ENCODE results near the gene FBXL4. TPM values are rescaled to one million over a fixed set of nuclear protein-coding genes. Genes with fewer than 3 reads are reported as not detected.

The FBXL4 gene
- polyA plus RNA-seq, 1 donor (not counting 4 experiments of a cell fraction or from before 2014, with no cell fraction given) = 19.9 TPM

- H3K79me2 ChIP-seq (ENCODE audit: control insufficient read depth, insufficient read depth, low read length) = peaks cover 33% of the 10 kb centered on the region
- H3K27me3 ChIP-seq (ENCODE audit: control insufficient read depth, extremely low read depth, insufficient read depth, low read length) = no peaks in the 10 kb centered on the region
- no peaks in the 10 kb centered on the region for H3K9me1 ChIP-seq (ENCODE audit: control insufficient read depth, extremely low read depth, insufficient read depth, low read length)
- no peaks in the 10 kb centered on the region for H3K4me1 ChIP-seq (ENCODE audit: control insufficient read depth, extremely low read depth, insufficient read depth, low read length)
- no peak for DNase-seq (ENCODE audit: low read depth, low spot score)
- dilution Hi-C loops (cut with MboI; ENCODE audit: extremely low pct_ligation_motif_present, low sequenced_read_pairs) = no loop called here
- TF ChIP-seq CTCF (optimal IDR thresholded peaks at IDR 0.05 in 1 of 3, IDR thresholded peaks at IDR 0.05 in 1 of 3, conservative IDR thresholded peaks at IDR 0.05 in 1 of 3; ENCODE audit: extremely low read depth in 1 of 3, insufficient read depth in 2 of 3, low read length in 3 of 3) (no peak), EZH2 (IDR thresholded peaks at IDR 0.05; ENCODE audit: low read length) (no peak)
- peak overlapping the region; percentile 90 for H2AFZ ChIP-seq (ENCODE audit: control insufficient read depth, low read length)
- peak overlapping the region; percentile 85 for H3K27ac ChIP-seq (ENCODE audit: control insufficient read depth, insufficient read depth, low read length)
- FAIRE-seq = no peak
- no peaks in the 10 kb centered on the region for H4K20me1 ChIP-seq (ENCODE audit: control insufficient read depth, extremely low read depth, insufficient read depth, low read length)
- no peaks in the 10 kb centered on the region for H3K9me3 ChIP-seq (ENCODE audit: control insufficient read depth, low read depth, low read length)
- peak overlapping the region; percentile 87 for H3K4me2 ChIP-seq (ENCODE audit: control insufficient read depth, extremely low read depth, insufficient read depth, low read depth, low read length)
- peak overlapping the region; percentile 88 for H3K9ac ChIP-seq (ENCODE audit: control insufficient read depth, extremely low read depth, insufficient read depth, low read length)
- H3K36me3 ChIP-seq (ENCODE audit: control insufficient read depth in 2 of 2, extremely low read depth in 1 of 2, insufficient read depth in 2 of 2, low read length in 2 of 2) = no peaks in the 10 kb centered on the region
- H3K4me3 ChIP-seq (ENCODE audit: control insufficient read depth in 2 of 3, extremely low read depth in 1 of 3, insufficient read depth in 2 of 3, low read depth in 1 of 3, low read length in 3 of 3) = peak overlapping the region; percentile 74 to 93 (median 87)
Observed at GRCh38 chr6:98946879-98947410, 801 bp downstream of the FBXL4 start.

GRCh38 chr6:98946266-98946878, 1.4 kb downstream of the FBXL4 start:
- H3K27ac ChIP-seq (ENCODE audit: control insufficient read depth, insufficient read depth, low read length) = peak overlapping the region; percentile 85
- no peaks in the 10 kb centered on the region for H3K27me3 ChIP-seq (ENCODE audit: control insufficient read depth, extremely low read depth, insufficient read depth, low read length)
- DNase-seq (ENCODE audit: low read depth, low spot score) (no peak), FAIRE-seq (peak; percentile 63)
- peak overlapping the region; percentile 87 for H3K4me2 ChIP-seq (ENCODE audit: control insufficient read depth, extremely low read depth, insufficient read depth, low read depth, low read length)
- H3K79me2 ChIP-seq (ENCODE audit: control insufficient read depth, insufficient read depth, low read length) = peaks cover 36% of the 10 kb centered on the region
- TF ChIP-seq CTCF (optimal IDR thresholded peaks at IDR 0.05 in 1 of 3, IDR thresholded peaks at IDR 0.05 in 1 of 3, conservative IDR thresholded peaks at IDR 0.05 in 1 of 3; ENCODE audit: extremely low read depth in 1 of 3, insufficient read depth in 2 of 3, low read length in 3 of 3) (no peak), EZH2 (IDR thresholded peaks at IDR 0.05; ENCODE audit: low read length) (no peak)
- no peaks in the 10 kb centered on the region for H4K20me1 ChIP-seq (ENCODE audit: control insufficient read depth, extremely low read depth, insufficient read depth, low read length)
- no peaks in the 10 kb centered on the region for H3K36me3 ChIP-seq (ENCODE audit: control insufficient read depth in 2 of 2, extremely low read depth in 1 of 2, insufficient read depth in 2 of 2, low read length in 2 of 2)
- H3K4me1 ChIP-seq (ENCODE audit: control insufficient read depth, extremely low read depth, insufficient read depth, low read length) = no peaks in the 10 kb centered on the region
- peak overlapping the region; percentile 88 for H3K9ac ChIP-seq (ENCODE audit: control insufficient read depth, extremely low read depth, insufficient read depth, low read length)
- dilution Hi-C loops (cut with MboI; ENCODE audit: extremely low pct_ligation_motif_present, low sequenced_read_pairs) = no loop called here
- no peaks in the 10 kb centered on the region for H3K9me3 ChIP-seq (ENCODE audit: control insufficient read depth, low read depth, low read length)
- H3K4me3 ChIP-seq (ENCODE audit: control insufficient read depth in 2 of 3, extremely low read depth in 1 of 3, insufficient read depth in 2 of 3, low read depth in 1 of 3, low read length in 3 of 3) = peak overlapping the region; percentile 74 to 93 (median 87)
- peak overlapping the region; percentile 90 for H2AFZ ChIP-seq (ENCODE audit: control insufficient read depth, low read length)
- H3K9me1 ChIP-seq (ENCODE audit: control insufficient read depth, extremely low read depth, insufficient read depth, low read length) = no peaks in the 10 kb centered on the region
